HepG2 (cell line): ENCODE results near the gene CFAP43. TPM values are rescaled to one million over a fixed set of nuclear protein-coding genes. Genes with fewer than 3 reads are reported as not detected.

Source experiments
- ATAC-seq: fragments of 200-7000 bp; cut with Tn5 transposase; 3 replicates; pipeline ENCODE4 v1.9.1; 2020; ENCODE audit warnings: mild to moderate bottlenecking, moderate library complexity
- BruUV-seq: library from RNA; stranded (reverse); fragments of 400-500 nt; replicated peaks from 2 replicates; lab custom pipeline; 2021; lab: Mats Ljungman, UMichigan
- CTCF ChIA-PET: fragments of 300-600 bp; formaldehyde crosslinking; extraction: SDS; loops from one replicate; lab custom pipeline; 2021; ENCODE audit warnings: low total read pairs, inconsistent platforms, low intra/inter-chr PET ratio; lab: Yijun Ruan, JAX
- POLR2A ChIA-PET: fragments of 350-600 bp; sonication (Branson Sonifier 250); formaldehyde crosslinking; loops from one replicate; lab custom pipeline; 2020; ENCODE audit warnings: antibody characterized with exemption, inconsistent platforms; lab: Yijun Ruan, JAX
- DNase-seq: peaks from one replicate; pipeline ENCODE4 v3.0.0-alpha.2; 2015; ENCODE audit warnings: low spot score
- FAIRE-seq: peaks from 3 replicates; lab custom pipeline; 2011; peaks lifted over from hg19 to GRCh38; lab: Jason Lieb, UNC
- H2AFZ ChIP-seq: one replicate; pipeline ENCODE4 v1.6.1; 2011; ENCODE audit warnings: low read length, inconsistent platforms
- H3K27ac ChIP-seq: fragments of 300-600 bp; 3 replicates; pipeline ENCODE4 v1.8.0; 2011; ENCODE audit warnings: mixed run types, mild to moderate bottlenecking, mixed read lengths, low read length, inconsistent platforms; ENCODE audit not compliant: insufficient read depth; ENCODE audit errors: extremely low read length
- H3K27me3 ChIP-seq, 2 experiments: fragments of 200-600 bp in 1 of 2; 2 replicates in 1 of 2; 3 replicates in 1 of 2; pipeline versions ENCODE4 v1.6.0 to v1.8.0; 2011; ENCODE audit warnings: low read length in 2 of 2, mild to moderate bottlenecking in 2 of 2, moderate library complexity in 2 of 2, inconsistent platforms in 1 of 2; ENCODE audit not compliant: insufficient read depth in 2 of 2, control insufficient read depth in 1 of 2
- H3K36me3 ChIP-seq, 2 experiments: fragments of 200-600 bp in 1 of 2; replicated peaks in 1 of 2; 2 replicates in 1 of 2; 3 replicates in 1 of 2; pipeline versions ENCODE4 v1.5.1 to v1.8.0; 2011; ENCODE audit warnings: low read length in 2 of 2, inconsistent platforms in 1 of 2; ENCODE audit not compliant: insufficient read depth in 2 of 2, control insufficient read depth in 1 of 2
- H3K4me1 ChIP-seq: 2 replicates; pipeline ENCODE4 v1.5.1; 2012; ENCODE audit warnings: low read length, inconsistent platforms; ENCODE audit not compliant: insufficient read depth
- H3K4me2 ChIP-seq: 2 replicates; pipeline ENCODE4 v1.6.0; 2011; ENCODE audit warnings: low read depth, low read length, inconsistent platforms
- H3K4me3 ChIP-seq, 3 experiments: fragments of 200-600 bp in 1 of 3; sonication (generic), shearing (Covaris generic) in 1 of 3; replicated peaks in 1 of 3; 2 replicates each; pipeline ENCODE4 v1.5.1; 2011 to 2016; ENCODE audit warnings: low read length in 3 of 3, inconsistent platforms in 2 of 3, low read depth in 2 of 3, mild to moderate bottlenecking in 2 of 3, control low read depth in 1 of 3, mixed read lengths in 1 of 3; ENCODE audit not compliant: insufficient read depth in 1 of 3
- H3K79me2 ChIP-seq: one replicate; pipeline ENCODE4 v1.6.1; 2011; ENCODE audit warnings: low read length, inconsistent platforms; ENCODE audit not compliant: insufficient read depth
- H3K9ac ChIP-seq: 2 replicates; pipeline ENCODE4 v1.6.0; 2011; ENCODE audit warnings: mild to moderate bottlenecking, low read depth, low read length, inconsistent platforms; ENCODE audit not compliant: insufficient read depth
- H3K9me3 ChIP-seq: 2 replicates; pipeline ENCODE4 v1.5.1; 2012; ENCODE audit warnings: mild to moderate bottlenecking, low read length
- H4K20me1 ChIP-seq: 2 replicates; pipeline ENCODE4 v1.6.0; 2011; ENCODE audit warnings: inconsistent platforms, mild to moderate bottlenecking, low read length, moderate library complexity; ENCODE audit not compliant: insufficient read depth
- CBX5 ChIP-seq: sonication (generic); formaldehyde crosslinking; IDR thresholded peaks from 2 replicates; pipeline ENCODE4 v1.4.0; 2020; ENCODE audit warnings: missing genetic modification reagents, borderline replicate concordance
- CHD4 ChIP-seq: fragments of 200-600 bp; sonication (generic); IDR thresholded peaks from 2 replicates; pipeline ENCODE4 v1.7.0; 2017; ENCODE audit warnings: mild to moderate bottlenecking, low read length, borderline replicate concordance
- EED ChIP-seq: sonication (generic); formaldehyde crosslinking; IDR thresholded peaks from 2 replicates; pipeline ENCODE4 v1.5.0; 2020; ENCODE audit warnings: mild to moderate bottlenecking, missing genetic modification reagents
- KLF13 ChIP-seq: sonication (generic); formaldehyde crosslinking; IDR thresholded peaks from 2 replicates; pipeline ENCODE4 v1.4.0; 2020; ENCODE audit warnings: mild to moderate bottlenecking, missing genetic modification reagents
- TAF1 ChIP-seq: sonication (generic); formaldehyde crosslinking; IDR thresholded peaks from 2 replicates; pipeline ENCODE4 v1.4.0; 2020; ENCODE audit warnings: missing genetic modification reagents
- ZFX ChIP-seq: sonication (generic); formaldehyde crosslinking; IDR thresholded peaks from 2 replicates; pipeline ENCODE4 v1.4.0; 2020; ENCODE audit warnings: mild to moderate bottlenecking, low read depth, missing genetic modification reagents, moderate library complexity
- ZNF747 ChIP-seq: sonication (generic); formaldehyde crosslinking; IDR thresholded peaks from 2 replicates; pipeline ENCODE4 v1.8.1; 2023; ENCODE audit warnings: missing genetic modification reagents, mild to moderate bottlenecking, borderline replicate concordance
- WGBS: methylation state at CpG from one replicate; pipeline ENCODE4 v1.1.6; 2017; ENCODE audit warnings: low lambda C conversion rate; 5-methylcytosine and 5-hydroxymethylcytosine counted together
- in situ Hi-C: cut with HindIII; loops from 2 replicates; pipeline ENCODE4 v1.10.0; 2017; ENCODE audit warnings: low pct_unique_long_range_greater_than_20kb; ENCODE audit not compliant: extremely low pct_ligation_motif_present
- intact Hi-C: fragments of 100-400 bp; cut with micrococcal nuclease; formaldehyde crosslinking; loops from one replicate; pipeline ENCODE4 v1.10.0; 2022; ENCODE audit not compliant: unreplicated experiment
- polyA plus RNA-seq, 8 experiments: library from polyadenylated mRNA; depleted of rRNA in 3 of 8; stranded (reverse) in 7 of 8; unstranded in 1 of 8; fragments of >200 nt; fragmentation: Illumina TruSeq in 4 of 8; extraction: Trizol in 4 of 8; gene quantifications; 2 replicates each; pipeline versions ENCODE4 v1.2.1 to v1.2.3, GENCODE V29; 2011 to 2016; ENCODE audit warnings: low read depth in 4 of 8, missing spikeins in 1 of 8, mixed read lengths in 1 of 8; ENCODE audit not compliant: insufficient read depth in 1 of 8
- total RNA-seq, 5 experiments: library from RNA; depleted of rRNA; stranded (reverse); fragments of >200 nt; fragmentation: Illumina TruSeq; extraction: Trizol; gene quantifications; 2 replicates each; pipeline ENCODE4 v1.2.3, GENCODE V29; 2016; ENCODE audit warnings: low read depth in 1 of 5
- TF ChIP-seq, protein P1 (sequence below): fragments of 450-650 bp; IDR thresholded peaks from 2 replicates; pipeline ENCODE4 v1.6.1; 2017; ENCODE audit warnings: mild to moderate bottlenecking
- TF ChIP-seq, protein P2 (sequence below): sonication (generic); formaldehyde crosslinking; IDR thresholded peaks from 2 replicates; pipeline ENCODE4 v1.5.1; 2020; ENCODE audit warnings: missing genetic modification reagents, mild to moderate bottlenecking, borderline replicate concordance
- TF ChIP-seq, protein P3 (sequence below): IDR thresholded peaks from 2 replicates; pipeline ENCODE4 v1.6.1; 2012; ENCODE audit warnings: low read length, improper control_type of control experiment
- TF ChIP-seq, protein P4 (sequence below): sonication (generic); formaldehyde crosslinking; IDR thresholded peaks from 2 replicates; pipeline ENCODE4 v1.4.0; 2020; ENCODE audit warnings: missing genetic modification reagents
- TF ChIP-seq, protein P5 (sequence below): sonication (generic); formaldehyde crosslinking; IDR thresholded peaks from 2 replicates; pipeline ENCODE4 v1.4.0; 2020; ENCODE audit warnings: low read depth, mild to moderate bottlenecking, missing genetic modification reagents
- TF ChIP-seq, protein P6 (sequence below): sonication (generic); formaldehyde crosslinking; IDR thresholded peaks from 2 replicates; pipeline ENCODE4 v1.5.0; 2020; ENCODE audit warnings: mild to moderate bottlenecking, missing genetic modification reagents

The CFAP43 gene
- total and polyA plus RNA-seq, 2 of the 13 experiments (the other 11 are each of a cell fraction or from before 2014, with no cell fraction given) = 0.24 to 0.38 TPM

DNA sequence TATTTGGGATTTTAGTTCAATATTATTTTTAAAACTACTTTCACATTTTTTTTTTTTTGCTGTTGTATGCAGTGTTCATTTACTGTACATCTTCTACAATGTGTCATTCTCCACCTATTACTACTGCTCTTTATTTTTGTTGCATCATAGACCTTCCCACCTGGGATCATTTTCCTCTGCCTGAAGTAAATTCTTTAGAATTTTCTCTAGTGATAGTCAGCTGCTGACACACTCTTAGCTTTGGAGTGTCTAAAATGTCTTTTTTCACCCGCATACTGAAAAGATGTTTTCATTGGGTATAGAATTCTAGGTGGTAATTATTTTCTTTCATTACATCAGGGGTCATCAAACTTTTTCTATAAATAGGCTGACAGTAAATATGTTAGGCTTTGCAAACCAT lies 30.5 kb downstream of the CFAP43 start:
- H3K9me3 ChIP-seq = no peaks in the 10 kb centered on the region
- in situ Hi-C loops = no loop called here
- no peak for ATAC-seq
- TF ChIP-seq ZFX (CRISPR knock-in tag) (no peak), CBX5 (CRISPR knock-in tag) (no peak), EED (no peak), TAF1 (CRISPR knock-in tag) (no peak), ZNF747 (CRISPR knock-in tag) (no peak), CHD4 (no peak), KLF13 (CRISPR knock-in tag) (no peak)
- TF ChIP-seq, protein P1, sequence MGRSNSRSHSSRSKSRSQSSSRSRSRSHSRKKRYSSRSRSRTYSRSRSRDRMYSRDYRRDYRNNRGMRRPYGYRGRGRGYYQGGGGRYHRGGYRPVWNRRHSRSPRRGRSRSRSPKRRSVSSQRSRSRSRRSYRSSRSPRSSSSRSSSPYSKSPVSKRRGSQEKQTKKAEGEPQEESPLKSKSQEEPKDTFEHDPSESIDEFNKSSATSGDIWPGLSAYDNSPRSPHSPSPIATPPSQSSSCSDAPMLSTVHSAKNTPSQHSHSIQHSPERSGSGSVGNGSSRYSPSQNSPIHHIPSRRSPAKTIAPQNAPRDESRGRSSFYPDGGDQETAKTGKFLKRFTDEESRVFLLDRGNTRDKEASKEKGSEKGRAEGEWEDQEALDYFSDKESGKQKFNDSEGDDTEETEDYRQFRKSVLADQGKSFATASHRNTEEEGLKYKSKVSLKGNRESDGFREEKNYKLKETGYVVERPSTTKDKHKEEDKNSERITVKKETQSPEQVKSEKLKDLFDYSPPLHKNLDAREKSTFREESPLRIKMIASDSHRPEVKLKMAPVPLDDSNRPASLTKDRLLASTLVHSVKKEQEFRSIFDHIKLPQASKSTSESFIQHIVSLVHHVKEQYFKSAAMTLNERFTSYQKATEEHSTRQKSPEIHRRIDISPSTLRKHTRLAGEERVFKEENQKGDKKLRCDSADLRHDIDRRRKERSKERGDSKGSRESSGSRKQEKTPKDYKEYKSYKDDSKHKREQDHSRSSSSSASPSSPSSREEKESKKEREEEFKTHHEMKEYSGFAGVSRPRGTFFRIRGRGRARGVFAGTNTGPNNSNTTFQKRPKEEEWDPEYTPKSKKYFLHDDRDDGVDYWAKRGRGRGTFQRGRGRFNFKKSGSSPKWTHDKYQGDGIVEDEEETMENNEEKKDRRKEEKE = no peak
- TF ChIP-seq, protein P2, sequence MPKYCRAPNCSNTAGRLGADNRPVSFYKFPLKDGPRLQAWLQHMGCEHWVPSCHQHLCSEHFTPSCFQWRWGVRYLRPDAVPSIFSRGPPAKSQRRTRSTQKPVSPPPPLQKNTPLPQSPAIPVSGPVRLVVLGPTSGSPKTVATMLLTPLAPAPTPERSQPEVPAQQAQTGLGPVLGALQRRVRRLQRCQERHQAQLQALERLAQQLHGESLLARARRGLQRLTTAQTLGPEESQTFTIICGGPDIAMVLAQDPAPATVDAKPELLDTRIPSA = no peak
- TF ChIP-seq, protein P3, sequence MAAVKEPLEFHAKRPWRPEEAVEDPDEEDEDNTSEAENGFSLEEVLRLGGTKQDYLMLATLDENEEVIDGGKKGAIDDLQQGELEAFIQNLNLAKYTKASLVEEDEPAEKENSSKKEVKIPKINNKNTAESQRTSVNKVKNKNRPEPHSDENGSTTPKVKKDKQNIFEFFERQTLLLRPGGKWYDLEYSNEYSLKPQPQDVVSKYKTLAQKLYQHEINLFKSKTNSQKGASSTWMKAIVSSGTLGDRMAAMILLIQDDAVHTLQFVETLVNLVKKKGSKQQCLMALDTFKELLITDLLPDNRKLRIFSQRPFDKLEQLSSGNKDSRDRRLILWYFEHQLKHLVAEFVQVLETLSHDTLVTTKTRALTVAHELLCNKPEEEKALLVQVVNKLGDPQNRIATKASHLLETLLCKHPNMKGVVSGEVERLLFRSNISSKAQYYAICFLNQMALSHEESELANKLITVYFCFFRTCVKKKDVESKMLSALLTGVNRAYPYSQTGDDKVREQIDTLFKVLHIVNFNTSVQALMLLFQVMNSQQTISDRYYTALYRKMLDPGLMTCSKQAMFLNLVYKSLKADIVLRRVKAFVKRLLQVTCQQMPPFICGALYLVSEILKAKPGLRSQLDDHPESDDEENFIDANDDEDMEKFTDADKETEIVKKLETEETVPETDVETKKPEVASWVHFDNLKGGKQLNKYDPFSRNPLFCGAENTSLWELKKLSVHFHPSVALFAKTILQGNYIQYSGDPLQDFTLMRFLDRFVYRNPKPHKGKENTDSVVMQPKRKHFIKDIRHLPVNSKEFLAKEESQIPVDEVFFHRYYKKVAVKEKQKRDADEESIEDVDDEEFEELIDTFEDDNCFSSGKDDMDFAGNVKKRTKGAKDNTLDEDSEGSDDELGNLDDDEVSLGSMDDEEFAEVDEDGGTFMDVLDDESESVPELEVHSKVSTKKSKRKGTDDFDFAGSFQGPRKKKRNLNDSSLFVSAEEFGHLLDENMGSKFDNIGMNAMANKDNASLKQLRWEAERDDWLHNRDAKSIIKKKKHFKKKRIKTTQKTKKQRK = no peak
- TF ChIP-seq, protein P4, sequence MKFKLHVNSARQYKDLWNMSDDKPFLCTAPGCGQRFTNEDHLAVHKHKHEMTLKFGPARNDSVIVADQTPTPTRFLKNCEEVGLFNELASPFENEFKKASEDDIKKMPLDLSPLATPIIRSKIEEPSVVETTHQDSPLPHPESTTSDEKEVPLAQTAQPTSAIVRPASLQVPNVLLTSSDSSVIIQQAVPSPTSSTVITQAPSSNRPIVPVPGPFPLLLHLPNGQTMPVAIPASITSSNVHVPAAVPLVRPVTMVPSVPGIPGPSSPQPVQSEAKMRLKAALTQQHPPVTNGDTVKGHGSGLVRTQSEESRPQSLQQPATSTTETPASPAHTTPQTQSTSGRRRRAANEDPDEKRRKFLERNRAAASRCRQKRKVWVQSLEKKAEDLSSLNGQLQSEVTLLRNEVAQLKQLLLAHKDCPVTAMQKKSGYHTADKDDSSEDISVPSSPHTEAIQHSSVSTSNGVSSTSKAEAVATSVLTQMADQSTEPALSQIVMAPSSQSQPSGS = no peak
- TF ChIP-seq, protein P5, sequence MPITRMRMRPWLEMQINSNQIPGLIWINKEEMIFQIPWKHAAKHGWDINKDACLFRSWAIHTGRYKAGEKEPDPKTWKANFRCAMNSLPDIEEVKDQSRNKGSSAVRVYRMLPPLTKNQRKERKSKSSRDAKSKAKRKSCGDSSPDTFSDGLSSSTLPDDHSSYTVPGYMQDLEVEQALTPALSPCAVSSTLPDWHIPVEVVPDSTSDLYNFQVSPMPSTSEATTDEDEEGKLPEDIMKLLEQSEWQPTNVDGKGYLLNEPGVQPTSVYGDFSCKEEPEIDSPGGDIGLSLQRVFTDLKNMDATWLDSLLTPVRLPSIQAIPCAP (CRISPR knock-in tag) = no peak
- TF ChIP-seq, protein P6, sequence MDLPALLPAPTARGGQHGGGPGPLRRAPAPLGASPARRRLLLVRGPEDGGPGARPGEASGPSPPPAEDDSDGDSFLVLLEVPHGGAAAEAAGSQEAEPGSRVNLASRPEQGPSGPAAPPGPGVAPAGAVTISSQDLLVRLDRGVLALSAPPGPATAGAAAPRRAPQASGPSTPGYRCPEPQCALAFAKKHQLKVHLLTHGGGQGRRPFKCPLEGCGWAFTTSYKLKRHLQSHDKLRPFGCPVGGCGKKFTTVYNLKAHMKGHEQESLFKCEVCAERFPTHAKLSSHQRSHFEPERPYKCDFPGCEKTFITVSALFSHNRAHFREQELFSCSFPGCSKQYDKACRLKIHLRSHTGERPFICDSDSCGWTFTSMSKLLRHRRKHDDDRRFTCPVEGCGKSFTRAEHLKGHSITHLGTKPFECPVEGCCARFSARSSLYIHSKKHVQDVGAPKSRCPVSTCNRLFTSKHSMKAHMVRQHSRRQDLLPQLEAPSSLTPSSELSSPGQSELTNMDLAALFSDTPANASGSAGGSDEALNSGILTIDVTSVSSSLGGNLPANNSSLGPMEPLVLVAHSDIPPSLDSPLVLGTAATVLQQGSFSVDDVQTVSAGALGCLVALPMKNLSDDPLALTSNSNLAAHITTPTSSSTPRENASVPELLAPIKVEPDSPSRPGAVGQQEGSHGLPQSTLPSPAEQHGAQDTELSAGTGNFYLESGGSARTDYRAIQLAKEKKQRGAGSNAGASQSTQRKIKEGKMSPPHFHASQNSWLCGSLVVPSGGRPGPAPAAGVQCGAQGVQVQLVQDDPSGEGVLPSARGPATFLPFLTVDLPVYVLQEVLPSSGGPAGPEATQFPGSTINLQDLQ (CRISPR knock-in tag) = no peak

More for the DNA sequence above, 30.5 kb downstream of the CFAP43 start:
- intact Hi-C loops = no loop called here
- no peaks in the 10 kb centered on the region for H4K20me1 ChIP-seq
- ChIA-PET POLR2A (no interaction called here), CTCF (no interaction called here)
- H3K4me3 ChIP-seq = no peak overlapping the region
- no peak overlapping the region for H3K9ac ChIP-seq
- FAIRE-seq (no peak), DNase-seq (no peak)
- H2AFZ ChIP-seq = no peak overlapping the region
- WGBS = 94% methylated on average over 1 of the region's 1 CpG
- H3K79me2 ChIP-seq = no peaks in the 10 kb centered on the region
- no peaks in the 10 kb centered on the region for H3K27me3 ChIP-seq
- H3K36me3 ChIP-seq = no peaks in the 10 kb centered on the region
- H3K4me1 ChIP-seq = peaks cover 18% of the 10 kb centered on the region
- no peak overlapping the region for H3K27ac ChIP-seq
- H3K4me2 ChIP-seq = no peak overlapping the region
- no TSS peak for BruUV-seq
